HG03558 (cell line): ENCODE results near the gene CXXC5.
"Not testable (repeated sequence)": the region's sequence is repeated elsewhere in the genome, so short reads cannot be mapped to it uniquely, and the experiment has no call there.

Experiments used
- ATAC-seq: cut with Tn5 transposase; IDR thresholded peaks from one replicate; pipeline ENCODE4 v1.9.1; 2021; ENCODE audit warnings: moderate number of reproducible peaks; ENCODE audit not compliant: unreplicated experiment; ENCODE audit errors: extremely low read depth

CXXC5 gene

GRCh38 chr5:139648205-139649081, at the start of gene CXXC5:
TSS of gene CXXC5 (plus strand) at chr5:139648349. CDS start at chr5:139680524, 32,175 bp downstream.
- ATAC-seq: no peak

GRCh38 chr5:139598601-139598965, 49.6 kb upstream of the CXXC5 start:
- ATAC-seq: not testable (repeated sequence)

- ATAC-seq: no peak
These were observed 47.7 kb upstream of the CXXC5 start for GRCh38 chr5:139600336-139600949.

GRCh38 chr5:139601429-139601828, 46.7 kb upstream of the CXXC5 start:
- no peak for ATAC-seq

- not testable (repeated sequence) for ATAC-seq
These were observed 46.2 kb upstream of the CXXC5 start for GRCh38 chr5:139601948-139602347.

GRCh38 chr5:139605887-139606286, 42.3 kb upstream of the CXXC5 start:
- ATAC-seq: no peak

- no peak for ATAC-seq
These were observed 36.2 kb upstream of the CXXC5 start for GRCh38 chr5:139611703-139612584.

- no peak for ATAC-seq
These were observed 28.3 kb upstream of the CXXC5 start for GRCh38 chr5:139619861-139620260.

- ATAC-seq: not testable (repeated sequence)
These were observed 22.8 kb upstream of the CXXC5 start for GRCh38 chr5:139625398-139625797.

GRCh38 chr5:139630855-139631254, 17.3 kb upstream of the CXXC5 start:
- no peak for ATAC-seq

- no peak for ATAC-seq
These were observed 16.5 kb upstream of the CXXC5 start for GRCh38 chr5:139631520-139632165.

- no peak for ATAC-seq
These were observed 14.7 kb upstream of the CXXC5 start for GRCh38 chr5:139633295-139634027.

GRCh38 chr5:139634028-139634325, 14.2 kb upstream of the CXXC5 start:
- no peak for ATAC-seq

GRCh38 chr5:139634541-139634940, 13.6 kb upstream of the CXXC5 start:
- no peak for ATAC-seq

GRCh38 chr5:139635191-139635590, 13.0 kb upstream of the CXXC5 start:
- no peak for ATAC-seq

GRCh38 chr5:139635606-139636206, 12.4 kb upstream of the CXXC5 start:
- ATAC-seq: no peak

GRCh38 chr5:139636207-139636792, 11.8 kb upstream of the CXXC5 start:
- peak; percentile 60 for ATAC-seq

- ATAC-seq: no peak
These were observed 11.2 kb upstream of the CXXC5 start for GRCh38 chr5:139636975-139637408.
